Measurements from ENCODE around the gene MMD.

The MMD gene

DNA sequence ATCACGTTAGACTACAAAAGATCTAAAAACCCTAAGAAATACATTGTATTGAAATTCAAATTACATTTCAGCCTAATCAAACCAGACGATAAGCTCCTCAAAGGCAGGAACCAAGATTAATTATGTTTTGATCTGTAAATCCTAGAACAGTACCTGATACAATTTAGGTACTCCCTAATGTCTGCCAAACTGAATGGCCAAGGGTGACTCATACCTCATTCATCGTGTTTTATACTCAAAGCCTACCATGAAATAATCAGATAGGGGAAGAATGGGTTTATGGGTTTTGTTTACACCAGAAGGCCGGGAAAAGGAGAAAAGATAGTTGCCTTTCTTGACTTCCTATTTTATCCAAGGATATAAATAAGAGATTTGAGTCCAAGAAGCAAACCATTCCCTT, 19.3 kb downstream of the MMD start:
- Histone ChIP-seq H3K36me3 (peaks cover 15 to 56% (median 54%) of the 10 kb centered on the region in 3 donors), H3K27ac (no peak overlapping the region), H3K4me3 (no peak overlapping the region), H3K27me3 (no peaks in the 10 kb centered on the region), H3K9me3 (no peaks in the 10 kb centered on the region), H3K4me1 (no peaks in the 10 kb centered on the region)
- intact Hi-C loops (cut with DNase I; ENCODE audit: low total_unique reads) = no loop called here
- DNase-seq = no peak
- TF ChIP-seq, protein P1, sequence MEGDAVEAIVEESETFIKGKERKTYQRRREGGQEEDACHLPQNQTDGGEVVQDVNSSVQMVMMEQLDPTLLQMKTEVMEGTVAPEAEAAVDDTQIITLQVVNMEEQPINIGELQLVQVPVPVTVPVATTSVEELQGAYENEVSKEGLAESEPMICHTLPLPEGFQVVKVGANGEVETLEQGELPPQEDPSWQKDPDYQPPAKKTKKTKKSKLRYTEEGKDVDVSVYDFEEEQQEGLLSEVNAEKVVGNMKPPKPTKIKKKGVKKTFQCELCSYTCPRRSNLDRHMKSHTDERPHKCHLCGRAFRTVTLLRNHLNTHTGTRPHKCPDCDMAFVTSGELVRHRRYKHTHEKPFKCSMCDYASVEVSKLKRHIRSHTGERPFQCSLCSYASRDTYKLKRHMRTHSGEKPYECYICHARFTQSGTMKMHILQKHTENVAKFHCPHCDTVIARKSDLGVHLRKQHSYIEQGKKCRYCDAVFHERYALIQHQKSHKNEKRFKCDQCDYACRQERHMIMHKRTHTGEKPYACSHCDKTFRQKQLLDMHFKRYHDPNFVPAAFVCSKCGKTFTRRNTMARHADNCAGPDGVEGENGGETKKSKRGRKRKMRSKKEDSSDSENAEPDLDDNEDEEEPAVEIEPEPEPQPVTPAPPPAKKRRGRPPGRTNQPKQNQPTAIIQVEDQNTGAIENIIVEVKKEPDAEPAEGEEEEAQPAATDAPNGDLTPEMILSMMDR (IDR thresholded peaks at IDR 0.05) = no peak

DNA sequence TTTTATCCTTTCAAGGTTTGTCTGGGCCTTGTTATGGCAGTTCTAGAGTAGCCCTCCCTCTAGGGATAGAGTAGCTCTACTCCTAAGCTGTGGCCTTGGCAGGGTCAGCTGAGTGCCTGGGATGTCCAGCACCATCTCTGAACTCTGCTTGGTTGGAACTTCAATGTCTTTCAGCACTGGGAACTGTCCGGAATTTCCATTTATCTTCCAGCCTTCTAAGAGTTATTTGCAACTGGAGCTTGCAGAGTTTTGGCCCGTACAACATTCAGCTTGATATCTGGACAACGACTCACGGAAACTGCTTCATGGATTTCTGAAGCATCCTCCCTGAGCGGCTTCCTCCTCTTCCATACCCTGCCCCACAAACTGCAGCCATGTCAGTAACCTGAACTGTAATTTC, 22.9 kb downstream of the MMD start:
- TF ChIP-seq, protein P1 (IDR thresholded peaks at IDR 0.05) = no peak
- H3K27ac ChIP-seq = no peak overlapping the region
- DNase-seq = no peak
- H3K9me3 ChIP-seq = no peaks in the 10 kb centered on the region
- H3K27me3 ChIP-seq = no peaks in the 10 kb centered on the region
- H3K36me3 ChIP-seq = peaks cover 7 to 39% (median 27%) of the 10 kb centered on the region in 3 donors
- H3K4me1 ChIP-seq = no peaks in the 10 kb centered on the region
- H3K4me3 ChIP-seq = no peak overlapping the region
- intact Hi-C loops (cut with DNase I; ENCODE audit: low total_unique reads) = no loop called here

DNA sequence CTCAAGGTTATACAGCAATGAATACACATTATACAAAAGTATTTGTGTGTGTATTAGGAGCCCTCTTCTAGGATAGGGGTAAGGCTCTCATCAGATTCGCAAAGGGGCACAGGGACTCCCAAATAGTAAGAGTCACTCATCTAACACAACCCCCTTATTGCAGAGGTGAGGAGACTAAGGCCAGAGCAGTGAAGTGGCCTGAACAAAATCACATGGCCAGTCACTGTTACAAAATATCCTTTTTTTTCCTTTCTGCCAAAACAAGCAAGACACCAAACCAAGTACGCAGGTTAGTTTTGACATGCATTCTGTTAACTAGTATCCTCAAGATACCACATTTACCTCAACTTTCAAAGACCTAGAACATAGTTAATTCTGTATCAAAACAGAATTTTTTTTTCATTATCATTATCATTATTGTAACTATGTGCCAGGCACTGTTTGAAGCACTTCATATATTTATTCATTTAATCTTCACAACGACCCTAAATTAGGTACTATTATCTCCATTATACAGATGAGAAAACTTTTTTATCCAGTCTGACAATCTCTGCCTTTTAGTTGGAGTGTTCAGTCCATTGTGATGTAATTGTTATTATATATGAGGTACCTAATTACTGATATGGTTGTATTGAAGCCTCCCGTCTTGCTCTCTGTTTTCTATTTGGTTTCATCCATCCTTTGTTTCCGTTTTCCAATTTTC, 25.7 kb downstream of the MMD start:
- TF ChIP-seq, protein P1 (IDR thresholded peaks at IDR 0.05) = no peak
- H3K4me1 ChIP-seq = peaks cover 0 to 6% (median 3%) of the 10 kb centered on the region in 4 donors
- no peaks in the 10 kb centered on the region for H3K27me3 ChIP-seq
- H3K4me3 ChIP-seq = no peak overlapping the region
- intact Hi-C loops (cut with DNase I; ENCODE audit: low total_unique reads) = no loop called here
- H3K9me3 ChIP-seq = no peaks in the 10 kb centered on the region
- H3K27ac ChIP-seq = no peak overlapping the region
- DNase-seq = no peak
- peaks cover 7 to 25% (median 19%) of the 10 kb centered on the region in 3 donors for H3K36me3 ChIP-seq

DNA sequence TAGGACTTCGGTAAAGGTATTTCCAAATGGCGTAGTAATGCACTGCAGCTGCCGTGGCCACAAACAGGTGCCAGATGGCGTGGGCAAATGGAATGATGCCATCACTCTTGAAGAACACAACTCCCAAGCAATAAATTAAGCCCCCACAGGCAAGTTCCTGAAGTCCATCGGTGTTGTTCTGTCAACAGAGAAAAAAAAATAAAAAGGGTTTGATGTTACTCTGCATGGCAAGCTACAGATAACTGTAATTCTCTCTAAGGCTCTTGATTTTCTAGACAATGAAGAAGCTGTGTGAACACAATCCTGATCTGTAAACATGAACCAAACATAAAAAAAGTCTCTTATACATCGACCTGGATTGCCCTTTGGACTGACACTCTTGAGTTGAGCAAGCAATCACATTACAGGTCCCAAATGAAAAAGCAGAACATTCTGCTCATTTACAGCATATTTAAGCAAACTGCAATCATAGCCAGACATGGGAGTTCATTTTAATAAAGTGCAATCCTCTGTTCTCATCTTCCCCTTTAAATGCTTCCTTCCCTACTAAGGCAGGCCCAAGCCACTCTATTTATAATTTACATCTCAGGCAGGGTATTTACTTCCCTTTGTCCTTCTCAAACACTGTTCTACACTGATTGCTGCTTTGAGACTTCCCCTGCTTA, 27.1 kb downstream of the MMD start:
- intact Hi-C loops (cut with DNase I; ENCODE audit: low total_unique reads) = no loop called here
- Histone ChIP-seq H3K27me3 (no peaks in the 10 kb centered on the region), H3K9me3 (no peaks in the 10 kb centered on the region), H3K27ac (no peak overlapping the region), H3K4me3 (no peak overlapping the region), H3K36me3 (peaks cover 0 to 12% (median 11%) of the 10 kb centered on the region in 3 donors), H3K4me1 (peaks cover 0 to 19% (median 4%) of the 10 kb centered on the region in 4 donors)
- no peak for DNase-seq
- TF ChIP-seq, protein P1 (IDR thresholded peaks at IDR 0.05) = no peak

DNA sequence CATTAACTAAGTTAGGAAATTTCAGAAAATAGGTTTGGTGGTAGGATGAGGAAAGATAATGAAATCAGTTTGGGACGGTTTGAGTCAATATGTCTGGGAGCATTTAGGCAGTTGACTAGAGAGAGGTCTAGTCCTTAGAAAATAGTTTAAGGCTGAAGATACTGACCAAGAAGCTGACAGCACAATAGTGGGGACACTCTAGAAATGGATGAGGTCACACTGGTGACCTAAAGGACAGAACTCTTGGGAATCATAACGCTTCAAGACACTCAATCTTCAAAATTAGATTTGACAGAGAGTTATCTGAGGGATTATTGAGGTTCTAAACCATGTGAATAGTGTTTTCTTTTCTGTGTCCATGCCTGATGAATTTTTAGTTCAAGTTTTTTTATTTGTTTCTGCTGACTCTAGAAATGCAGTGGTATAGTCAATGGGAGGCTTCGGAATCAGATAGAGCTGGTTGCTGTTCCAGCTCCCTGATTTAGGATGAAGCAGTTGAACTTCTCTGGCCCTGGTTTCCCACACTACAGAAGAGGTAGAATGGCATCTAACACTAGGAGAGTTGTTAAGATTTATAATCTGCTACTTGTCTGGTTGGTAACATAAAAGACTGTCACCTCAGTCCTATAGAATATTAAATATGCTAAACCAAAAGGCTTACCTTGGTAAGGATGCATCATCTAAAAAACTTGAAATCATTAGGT, 29.7 kb downstream of the MMD start:
- H3K27me3 ChIP-seq = no peaks in the 10 kb centered on the region
- H3K36me3 ChIP-seq = peaks cover 0 to 6% (median 0%) of the 10 kb centered on the region in 3 donors
- TF ChIP-seq, protein P1 (IDR thresholded peaks at IDR 0.05) = no peak
- DNase-seq = no peak
- no peaks in the 10 kb centered on the region for H3K9me3 ChIP-seq
- no peak overlapping the region for H3K4me3 ChIP-seq
- intact Hi-C loops (cut with DNase I; ENCODE audit: low total_unique reads) = no loop called here
- no peak overlapping the region for H3K27ac ChIP-seq
- H3K4me1 ChIP-seq = peaks cover 0 to 38% (median 17%) of the 10 kb centered on the region in 4 donors

Measured in tibial artery (tissue), 4 donors.